Naive thymus-derived CD4-positive, alpha-beta T cell (primary cell): Measurements from ENCODE around the gene GOT2. TPM values are rescaled to one million over a fixed set of nuclear protein-coding genes. Genes with fewer than 3 reads are reported as not detected.

Experiments used
- ATAC-seq: fragments of 150-1000 bp; cut with Tn5 transposase; 2 replicates; pipeline ENCODE4 v1.10.0; 2021; ENCODE audit warnings: mild to moderate bottlenecking, moderate library complexity
- CTCF ChIA-PET: fragments of 350-600 bp; sonication (Branson Sonifier 250); formaldehyde crosslinking; loops from one replicate; lab custom pipeline; 2021; ENCODE audit warnings: antibody characterized with exemption; lab: Charles Lee
- POLR2A ChIA-PET: fragments of 350-600 bp; sonication (Branson Sonifier 250); formaldehyde crosslinking; loops from one replicate; lab custom pipeline; 2021; ENCODE audit warnings: antibody characterized with exemption, inconsistent platforms; lab: Charles Lee
- DNase-seq, 9 donors: peaks; one replicate each; pipeline versions ENCODE4 v3.0.0 to v3.0.0-alpha.2; 2020 to 2022; ENCODE audit warnings: mixed read lengths in 1 of 9
- H3K27ac ChIP-seq: one replicate; pipeline ENCODE4 v1.7.0; 2013; ENCODE audit warnings: mild to moderate bottlenecking, low read depth, low read length, moderate library complexity
- H3K27me3 ChIP-seq, 2 donors: one replicate each; pipeline ENCODE4 v1.7.0; 2013; ENCODE audit warnings: low read length in 2 of 2, mild to moderate bottlenecking in 2 of 2, moderate library complexity in 2 of 2; ENCODE audit not compliant: control insufficient read depth in 2 of 2, insufficient read depth in 2 of 2
- H3K36me3 ChIP-seq, 3 experiments: 1 replicate in 2 of 3; 2 replicates in 1 of 3; pipeline ENCODE4 v1.7.0; 2013; ENCODE audit warnings: low read length in 3 of 3, mild to moderate bottlenecking in 3 of 3, moderate library complexity in 1 of 3; ENCODE audit not compliant: insufficient read depth in 3 of 3, control insufficient read depth in 2 of 3
- H3K4me1 ChIP-seq, 2 donors: one replicate each; pipeline ENCODE4 v1.7.0; 2013; ENCODE audit warnings: low read length in 2 of 2, mild to moderate bottlenecking in 2 of 2, moderate library complexity in 1 of 2; ENCODE audit not compliant: control insufficient read depth in 2 of 2, insufficient read depth in 2 of 2
- H3K4me3 ChIP-seq: 2 replicates; pipeline ENCODE4 v1.7.0; 2013; ENCODE audit warnings: mild to moderate bottlenecking, low read length
- H3K9me3 ChIP-seq, 3 experiments: 1 replicate in 2 of 3; 2 replicates in 1 of 3; pipeline ENCODE4 v1.7.0; 2013; ENCODE audit warnings: low read length in 3 of 3; ENCODE audit not compliant: control insufficient read depth in 2 of 3
- H3K27ac Mint-ChIP-seq, 9 donors: one replicate each; pipeline ENCODE4 v1.8.0; 2020 to 2022; ENCODE audit warnings: mixed read lengths in 9 of 9, mild to moderate bottlenecking in 8 of 9, moderate library complexity in 5 of 9, inconsistent platforms in 2 of 9
- H3K27me3 Mint-ChIP-seq, 5 donors: one replicate each; pipeline ENCODE4 v1.8.0; 2021 to 2022; ENCODE audit warnings: mixed read lengths in 5 of 5, mild to moderate bottlenecking in 1 of 5
- H3K36me3 Mint-ChIP-seq, 5 donors: one replicate each; pipeline ENCODE4 v1.8.0; 2020 to 2022; ENCODE audit warnings: mixed read lengths in 5 of 5, mild to moderate bottlenecking in 3 of 5, inconsistent platforms in 1 of 5
- H3K4me1 Mint-ChIP-seq, 7 donors: one replicate each; pipeline ENCODE4 v1.8.0; 2020 to 2022; ENCODE audit warnings: mixed read lengths in 7 of 7, mild to moderate bottlenecking in 3 of 7, inconsistent platforms in 1 of 7
- H3K4me3 Mint-ChIP-seq, 10 donors: one replicate each; pipeline ENCODE4 v1.8.0; 2020 to 2022; ENCODE audit warnings: mild to moderate bottlenecking in 10 of 10, mixed read lengths in 10 of 10, moderate library complexity in 6 of 10, inconsistent platforms in 2 of 10
- H3K9me3 Mint-ChIP-seq, 11 donors: one replicate each; pipeline ENCODE4 v1.8.0; 2020 to 2022; ENCODE audit warnings: mixed read lengths in 11 of 11, mild to moderate bottlenecking in 4 of 11, inconsistent platforms in 1 of 11, moderate library complexity in 1 of 11
- intact Hi-C, 2 donors: fragments of 100-400 bp; cut with micrococcal nuclease; formaldehyde crosslinking; loops; one replicate each; pipeline ENCODE4 v1.15.1; 2023
- polyA plus RNA-seq, 2 donors: library from polyadenylated mRNA; unstranded; fragments of 300-500 nt; fragmentation: Illumina TruSeq; gene quantifications; one replicate each; pipeline ENCODE4 v1.2.3, GENCODE V29; 2021
- total RNA-seq, 6 experiments: library from RNA in 5 of 6; stranded (reverse) in 5 of 6; gene quantifications; 1 replicate in 5 of 6; 2 replicates in 1 of 6; pipeline ENCODE4 v1.2.3 and lab custom pipeline; 2021 to 2026

GOT2 gene
- total and polyA plus RNA-seq, 7 experiments from 2014 or later: 24.3 to 90.1 (median 38.1) TPM

DNA sequence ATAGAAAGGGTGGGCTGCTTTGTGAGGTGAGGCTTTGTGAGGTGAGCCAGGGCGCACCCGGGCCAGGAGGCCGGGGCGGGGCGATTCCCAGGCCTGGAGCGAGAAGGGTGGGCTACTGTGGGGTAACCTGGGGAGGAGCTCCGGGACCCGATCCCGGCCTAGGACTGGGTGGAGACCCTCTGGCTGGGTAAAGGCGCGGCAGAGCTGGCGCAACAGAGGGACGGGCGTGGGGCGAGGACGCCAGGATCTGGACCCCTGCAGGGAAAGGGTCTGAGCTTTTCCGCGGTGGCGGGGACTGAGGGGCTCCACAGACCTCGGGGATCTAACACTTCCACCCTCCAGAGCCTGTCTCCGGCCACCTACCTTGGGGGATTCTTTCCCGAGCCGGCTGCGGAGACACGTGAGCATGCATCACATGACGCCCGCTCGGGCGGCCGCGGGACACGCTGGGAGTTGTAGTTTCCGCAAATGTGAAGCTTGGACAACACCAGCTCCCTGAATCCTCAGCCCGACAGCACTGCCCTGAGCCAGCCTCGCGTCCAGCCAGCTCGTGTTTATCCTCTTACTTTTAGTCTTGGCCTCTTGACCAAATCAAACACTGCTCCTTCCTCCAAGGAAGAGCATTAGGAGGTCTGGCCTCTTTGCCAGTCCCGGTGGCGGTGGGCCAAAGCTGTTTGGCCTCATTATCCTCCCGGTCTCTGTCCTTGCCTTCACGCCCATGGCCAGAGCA is 49.6 kb downstream of the GOT2 start, which contains the start of gene SLC38A7:
TSS of gene SLC38A7 (minus strand) at position 417 of the 730 bp plus-strand sequence. CDS start 4,644 bp downstream, outside the sequence.
- H3K27ac Mint-ChIP-seq: peak within 1 kb of the TSS; percentile 52 to 91 (median 86)
- peak within 1 kb of the TSS; percentile 71 for H3K27ac ChIP-seq
- peaks cover 0 to 12% (median 0%) of the 10 kb centered on the region in 5 donors for H3K36me3 Mint-ChIP-seq
- peaks cover 0 to 4% (median 0%) of the 10 kb centered on the region in 3 experiments for H3K36me3 ChIP-seq
- ChIA-PET CTCF (interaction anchor here (0.5 to 1.3 kb wide), 2 partner anchors 47 to 72 kb away, joined by 3 read pairs; no protein-coding TSS in a partner anchor), POLR2A (interaction anchor here (0.6 to 0.8 kb wide), 3 partner anchors 13 to 1358 kb away, joined by 3 read pairs; no protein-coding TSS in a partner anchor)
- H3K9me3 Mint-ChIP-seq: no peaks in the 10 kb centered on the region
- intact Hi-C loops: loop anchor here (1.0 to 5.0 kb wide), 6 partner anchors 50 to 292 kb away; partner anchors contain the start of genes GINS3 (in 2 of the 2), GOT2 (in 2 of the 2) and SETD6 (in 1 of the 2)
- H3K27me3 ChIP-seq: no peaks in the 10 kb centered on the region
- H3K9me3 ChIP-seq: no peaks in the 10 kb centered on the region
- peak within 1 kb of the TSS; percentile 86 to 95 (median 91) for H3K4me3 Mint-ChIP-seq
- H3K4me1 Mint-ChIP-seq: peaks cover 6 to 27% (median 22%) of the 10 kb centered on the region in 7 donors
- peak within 1 kb of the TSS; percentile 78 for H3K4me3 ChIP-seq
- peaks cover 12 to 20% of the 10 kb centered on the region in 2 donors for H3K4me1 ChIP-seq
- peaks cover 0 to 4% (median 0%) of the 10 kb centered on the region in 5 donors for H3K27me3 Mint-ChIP-seq
- DNase-seq (peak; percentile 49 to 73 (median 60)), ATAC-seq (peak; percentile 88)

DNA sequence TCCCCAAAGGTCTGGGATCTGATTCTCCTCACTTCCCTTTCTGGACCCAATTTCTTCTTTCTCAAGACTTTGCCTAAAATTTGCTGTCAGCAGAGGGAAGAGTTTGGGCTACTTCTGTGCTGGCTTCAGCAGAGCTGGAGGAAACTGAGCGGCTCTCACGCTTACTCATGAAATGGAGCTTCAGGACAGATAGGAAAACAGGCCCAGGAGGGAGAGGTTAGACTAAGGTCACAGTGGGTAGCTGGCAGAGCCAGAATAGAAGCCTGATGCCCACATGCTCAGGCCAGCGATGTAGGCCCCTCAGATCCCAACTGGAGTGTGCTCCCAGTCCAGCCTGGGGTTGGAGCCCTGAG is 50.1 kb downstream of the GOT2 start:
- Mint-ChIP-seq H3K27ac (peak overlapping the region; percentile 31 to 91 (median 84)), H3K36me3 (peaks cover 0 to 15% (median 0%) of the 10 kb centered on the region in 5 donors), H3K4me1 (peaks cover 6 to 27% (median 22%) of the 10 kb centered on the region in 7 donors), H3K9me3 (no peaks in the 10 kb centered on the region), H3K4me3 (peak overlapping the region; percentile 86 to 95 (median 91)), H3K27me3 (peaks cover 0 to 3% (median 0%) of the 10 kb centered on the region in 5 donors)
- no peak for DNase-seq
- H3K4me1 ChIP-seq: peaks cover 12 to 20% of the 10 kb centered on the region in 2 donors
- peak overlapping the region; percentile 71 for H3K27ac ChIP-seq
- H3K27me3 ChIP-seq: no peaks in the 10 kb centered on the region
- intact Hi-C loops: loop anchor here (1.0 to 5.0 kb wide), 6 partner anchors 50 to 292 kb away; partner anchors contain the start of genes GINS3 (in 2 of the 2), GOT2 (in 2 of the 2) and SETD6 (in 1 of the 2)
- POLR2A ChIA-PET: interaction anchor here (0.6 to 0.9 kb wide), 3 partner anchors 59 to 1357 kb away, joined by 3 read pairs; no protein-coding TSS in a partner anchor
- peak; percentile 12 for ATAC-seq
- peaks cover 0 to 4% (median 0%) of the 10 kb centered on the region in 3 experiments for H3K36me3 ChIP-seq
- CTCF ChIA-PET: interaction anchor here (1.3 kb wide), 1 partner anchor 72 kb away, joined by 3 read pairs; no protein-coding TSS in a partner anchor
- peak overlapping the region; percentile 78 for H3K4me3 ChIP-seq
- no peaks in the 10 kb centered on the region for H3K9me3 ChIP-seq

DNA sequence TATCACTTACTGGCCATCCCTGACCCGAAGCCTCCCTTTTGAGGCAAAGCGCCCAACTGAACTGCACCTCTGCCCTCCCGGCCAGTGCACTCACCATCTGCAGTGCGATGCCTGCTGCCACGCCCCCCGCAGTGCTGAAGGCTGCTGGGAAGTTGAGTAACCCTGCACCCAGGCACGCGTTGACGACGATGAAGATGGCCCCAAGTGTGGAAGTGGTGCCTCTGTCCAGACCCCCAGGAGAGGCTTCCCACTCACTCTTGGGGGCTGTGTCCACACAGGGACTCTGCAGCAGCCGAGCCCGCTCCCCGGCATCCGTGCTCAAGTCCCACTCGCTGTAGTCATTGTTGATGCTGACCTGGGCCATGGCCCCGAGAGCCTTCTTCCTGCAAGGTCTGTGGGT is 54.4 kb downstream of the GOT2 start:
- no peaks in the 10 kb centered on the region for H3K9me3 ChIP-seq
- H3K4me1 Mint-ChIP-seq: peaks cover 6 to 25% (median 18%) of the 10 kb centered on the region in 7 donors
- intact Hi-C loops: loop anchor here in 1 of 2 donors (5.0 kb wide), 1 partner anchor 78 kb away; no protein-coding TSS in a partner anchor
- H3K27ac ChIP-seq: no peak overlapping the region
- H3K27me3 ChIP-seq: no peaks in the 10 kb centered on the region
- H3K27ac Mint-ChIP-seq: no peak overlapping the region
- H3K4me3 Mint-ChIP-seq: no peak overlapping the region
- no peak for DNase-seq
- H3K36me3 Mint-ChIP-seq: peaks cover 0 to 24% (median 2%) of the 10 kb centered on the region in 5 donors
- no peak for ATAC-seq
- ChIA-PET CTCF (no interaction called here), POLR2A (no interaction called here)
- H3K36me3 ChIP-seq: peaks cover 0 to 25% (median 0%) of the 10 kb centered on the region in 3 experiments
- H3K9me3 Mint-ChIP-seq: no peaks in the 10 kb centered on the region
- H3K27me3 Mint-ChIP-seq: no peaks in the 10 kb centered on the region
- H3K4me3 ChIP-seq: no peak overlapping the region
- H3K4me1 ChIP-seq: peaks cover 8 to 17% of the 10 kb centered on the region in 2 donors

DNA sequence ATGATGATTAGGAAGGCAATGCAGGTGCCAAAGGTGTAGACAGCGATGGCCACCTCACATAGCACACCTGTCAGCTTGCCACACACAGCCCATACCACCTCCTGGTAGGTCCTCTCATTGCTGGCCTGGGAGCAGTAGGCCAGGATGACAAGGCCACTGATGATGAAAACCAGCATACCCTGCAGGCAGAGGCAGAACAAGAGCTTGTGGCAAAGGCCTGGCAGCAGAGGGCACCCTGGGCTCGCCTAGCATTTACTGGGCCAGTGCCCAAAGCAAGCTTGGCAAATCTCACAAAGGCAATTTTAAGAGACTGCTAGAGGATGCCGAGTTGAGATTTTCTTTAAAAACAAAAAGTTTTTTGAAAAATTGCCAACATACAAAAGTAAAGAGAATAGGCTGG is 55.4 kb downstream of the GOT2 start:
- H3K9me3 ChIP-seq: no peaks in the 10 kb centered on the region
- H3K4me3 ChIP-seq: no peak overlapping the region
- H3K36me3 ChIP-seq: peaks cover 0 to 21% (median 0%) of the 10 kb centered on the region in 3 experiments
- H3K27me3 ChIP-seq: no peaks in the 10 kb centered on the region
- H3K9me3 Mint-ChIP-seq: no peaks in the 10 kb centered on the region
- H3K4me3 Mint-ChIP-seq: no peak overlapping the region
- POLR2A ChIA-PET: interaction anchor here (0.6 to 1.1 kb wide), 2 partner anchors 33 to 1500 kb away, joined by 3 to 4 read pairs; no protein-coding TSS in a partner anchor
- intact Hi-C loops: no loop called here
- H3K4me1 ChIP-seq: peaks cover under 1 to 9% of the 10 kb centered on the region in 2 donors
- DNase-seq: no peak
- no peak for ATAC-seq
- no peaks in the 10 kb centered on the region for H3K27me3 Mint-ChIP-seq
- no peak overlapping the region for H3K27ac Mint-ChIP-seq
- no peak overlapping the region for H3K27ac ChIP-seq
- H3K36me3 Mint-ChIP-seq: peaks cover 0 to 25% (median 2%) of the 10 kb centered on the region in 5 donors
- CTCF ChIA-PET: no interaction called here
- peaks cover 2 to 16% (median 12%) of the 10 kb centered on the region in 7 donors for H3K4me1 Mint-ChIP-seq

DNA sequence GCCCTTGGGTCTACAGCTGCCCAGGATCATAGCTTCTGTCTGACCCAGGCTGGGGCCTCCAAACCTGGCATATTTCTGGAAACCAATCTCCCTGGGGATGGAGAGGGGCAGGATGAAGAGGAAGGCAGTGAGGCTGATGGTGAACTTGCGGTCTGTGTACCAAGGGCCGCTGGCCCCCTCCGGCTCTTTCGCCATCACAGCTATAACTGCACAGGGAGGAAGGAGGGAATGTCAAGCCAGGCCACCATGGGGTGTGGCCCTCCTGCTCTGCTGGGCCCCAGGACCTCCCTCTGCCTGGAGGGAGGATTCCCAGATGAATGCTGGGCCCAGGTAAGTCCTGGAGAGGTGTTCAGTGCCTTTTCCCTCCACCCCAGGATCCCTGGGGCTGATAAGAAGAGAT is 55.8 kb downstream of the GOT2 start:
- intact Hi-C loops: no loop called here
- H3K9me3 ChIP-seq: no peaks in the 10 kb centered on the region
- H3K27me3 ChIP-seq: no peaks in the 10 kb centered on the region
- peaks cover 0 to 25% (median 2%) of the 10 kb centered on the region in 5 donors for H3K36me3 Mint-ChIP-seq
- ATAC-seq (no peak), DNase-seq (no peak)
- H3K4me1 ChIP-seq: peaks cover 0 to 5% of the 10 kb centered on the region in 2 donors
- H3K27me3 Mint-ChIP-seq: no peaks in the 10 kb centered on the region
- H3K9me3 Mint-ChIP-seq: no peaks in the 10 kb centered on the region
- H3K27ac ChIP-seq: no peak overlapping the region
- H3K4me3 ChIP-seq: no peak overlapping the region
- H3K27ac Mint-ChIP-seq: no peak overlapping the region
- POLR2A ChIA-PET: interaction anchor here (0.6 to 1.1 kb wide), 2 partner anchors 33 to 1499 kb away, joined by 3 to 4 read pairs; no protein-coding TSS in a partner anchor
- H3K4me3 Mint-ChIP-seq: no peak overlapping the region
- CTCF ChIA-PET: interaction anchor here (0.8 kb wide), 1 partner anchor 18 kb away, joined by 4 read pairs; no protein-coding TSS in a partner anchor
- peaks cover 0 to 21% (median 0%) of the 10 kb centered on the region in 3 experiments for H3K36me3 ChIP-seq
- peaks cover 0 to 12% (median 7%) of the 10 kb centered on the region in 7 donors for H3K4me1 Mint-ChIP-seq

DNA sequence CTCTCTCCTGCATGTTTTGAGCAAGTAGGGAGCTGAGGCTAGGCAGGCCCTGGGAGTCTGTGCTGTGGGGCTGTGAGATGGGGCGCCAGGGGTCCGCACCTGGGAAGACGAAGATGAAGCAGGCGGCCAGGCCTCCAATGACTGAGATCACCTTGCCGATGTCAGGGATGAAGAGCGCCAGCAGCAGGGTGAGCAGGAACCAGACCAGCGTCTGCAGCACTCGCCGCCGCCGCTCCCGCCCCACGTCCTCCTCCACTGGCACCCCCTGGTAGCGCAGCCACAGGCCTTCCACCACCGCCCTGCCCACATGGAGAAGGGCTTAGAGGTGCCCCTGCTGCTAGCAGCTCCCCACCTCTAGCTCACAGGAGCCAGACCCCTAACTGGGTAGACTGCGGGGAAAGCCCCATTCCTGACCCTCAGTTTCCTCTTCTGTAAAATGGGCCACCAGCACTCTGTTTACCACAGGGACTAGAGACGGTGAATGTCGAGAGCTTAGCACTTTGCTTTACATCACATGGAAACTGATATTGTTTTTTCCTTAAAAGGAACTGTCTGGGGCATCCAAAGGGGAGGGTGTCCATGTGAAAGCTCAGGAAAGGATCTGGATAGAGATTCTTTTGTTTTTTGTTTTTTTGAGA is 63.1 kb downstream of the GOT2 start:
- ATAC-seq: no peak
- no peaks in the 10 kb centered on the region for H3K9me3 Mint-ChIP-seq
- Histone ChIP-seq H3K27ac (no peak overlapping the region), H3K9me3 (no peaks in the 10 kb centered on the region), H3K4me3 (no peak overlapping the region), H3K4me1 (no peaks in the 10 kb centered on the region), H3K36me3 (peaks cover 0 to 22% (median 0%) of the 10 kb centered on the region in 3 experiments), H3K27me3 (no peaks in the 10 kb centered on the region)
- H3K27me3 Mint-ChIP-seq: no peaks in the 10 kb centered on the region
- peak overlapping the region in 1 of 9 donors; percentile 63 for H3K27ac Mint-ChIP-seq
- peaks cover 2 to 42% (median 16%) of the 10 kb centered on the region in 5 donors for H3K36me3 Mint-ChIP-seq
- intact Hi-C loops: no loop called here
- DNase-seq: no peak
- ChIA-PET POLR2A (interaction anchor here (1.3 kb wide), 1 partner anchor 14 kb away, joined by 3 read pairs; the partner anchor contains the start of gene SLC38A7), CTCF (no interaction called here)
- H3K4me1 Mint-ChIP-seq: peaks cover 0 to 1% (median 0%) of the 10 kb centered on the region in 7 donors
- H3K4me3 Mint-ChIP-seq: no peak overlapping the region
